Loucy (cell line): ENCODE results near the gene NFASC.
A peak's percentile ranks its signal among the peaks of the same experiment; 100 is the strongest.

Source experiments
- H2AFZ ChIP-seq: fragments of 200-600 bp; sonication (generic); 2 replicates; pipeline ENCODE4 v1.6.0; 2016; ENCODE audit warnings: antibody characterized with exemption, mild to moderate bottlenecking, low read length, moderate library complexity
- H3F3A ChIP-seq: fragments of 200-600 bp; 2 replicates; pipeline ENCODE4 v1.6.0; 2016; ENCODE audit warnings: antibody characterized with exemption, low read depth, mild to moderate bottlenecking
- H3K27me3 ChIP-seq: fragments of 200-600 bp; sonication (generic); 2 replicates; pipeline ENCODE4 v1.6.1; 2014; ENCODE audit warnings: low read length, mild to moderate bottlenecking; ENCODE audit not compliant: insufficient read depth, poor library complexity, severe bottlenecking
- H3K36me3 ChIP-seq: fragments of 200-600 bp; sonication (generic); 2 replicates; pipeline ENCODE4 v1.6.1; 2016; ENCODE audit warnings: low read length; ENCODE audit not compliant: insufficient read depth
- H3K4me1 ChIP-seq: fragments of 200-600 bp; sonication (generic); 2 replicates; pipeline ENCODE4 v1.5.1; 2014; ENCODE audit warnings: low read length, mild to moderate bottlenecking; ENCODE audit not compliant: insufficient read depth, poor library complexity, severe bottlenecking
- H3K4me2 ChIP-seq: fragments of 200-600 bp; sonication (generic); 2 replicates; pipeline ENCODE4 v1.6.0; 2014; ENCODE audit warnings: antibody characterized with exemption, low read length, low read depth, mild to moderate bottlenecking; ENCODE audit not compliant: poor library complexity, severe bottlenecking
- H3K4me3 ChIP-seq: fragments of 200-600 bp; sonication (generic); 2 replicates; pipeline ENCODE4 v1.5.1; 2014; ENCODE audit warnings: low read length, mild to moderate bottlenecking, mixed read lengths; ENCODE audit not compliant: poor library complexity, severe bottlenecking
- H3K79me2 ChIP-seq: fragments of 200-600 bp; sonication (generic); 2 replicates; pipeline ENCODE4 v1.6.1; 2014; ENCODE audit warnings: low read length; ENCODE audit not compliant: insufficient read depth
- H3K9ac ChIP-seq: fragments of 200-600 bp; sonication (generic); 2 replicates; pipeline ENCODE4 v1.6.0; 2014; ENCODE audit warnings: mild to moderate bottlenecking, low read depth, low read length, moderate library complexity; ENCODE audit not compliant: poor library complexity, severe bottlenecking
- H3K9me2 ChIP-seq: fragments of 200-600 bp; sonication (generic); replicated peaks from 2 replicates; pipeline ENCODE4 v1.6.1; 2016; ENCODE audit warnings: low read depth, low read length, mixed read lengths
- H3K9me3 ChIP-seq: fragments of 200-600 bp; sonication (generic); 2 replicates; pipeline ENCODE4 v1.6.1; 2014; ENCODE audit warnings: mild to moderate bottlenecking, antibody characterized with exemption, low read length, low read depth; ENCODE audit not compliant: insufficient read depth
- H4K20me1 ChIP-seq: fragments of 200-600 bp; sonication (generic); 2 replicates; pipeline ENCODE4 v1.6.0; 2014; ENCODE audit warnings: antibody characterized with exemption, low read length, mild to moderate bottlenecking; ENCODE audit not compliant: insufficient read depth, poor library complexity, severe bottlenecking
- CTCF ChIP-seq: fragments of 200-600 bp; sonication (generic); conservative IDR thresholded peaks from 2 replicates; pipeline ENCODE4 v1.5.1; 2014; ENCODE audit warnings: mild to moderate bottlenecking, antibody characterized with exemption, low read length
- EZH2phosphoT487 ChIP-seq: fragments of 200-600 bp; IDR thresholded peaks from 2 replicates; pipeline ENCODE4 v1.6.1; 2018; ENCODE audit warnings: antibody characterized with exemption, mild to moderate bottlenecking, moderate library complexity, borderline replicate concordance

Gene NFASC

GRCh38 chr1:204984499-204984898 lies 113.8 kb downstream of the NFASC start:
- no peaks in the 10 kb centered on the region; the same call in 1 of the 2 replicates for H3F3A ChIP-seq
- H3K4me1 ChIP-seq = peaks cover 68% of the 10 kb centered on the region
- no peaks in the 10 kb centered on the region for H3K36me3 ChIP-seq
- H3K9me3 ChIP-seq = no peaks in the 10 kb centered on the region
- H3K9ac ChIP-seq = peak overlapping the region; percentile 38
- H4K20me1 ChIP-seq = no peaks in the 10 kb centered on the region
- H3K27me3 ChIP-seq = no peaks in the 10 kb centered on the region
- peaks cover 15% of the 10 kb centered on the region for H3K79me2 ChIP-seq
- TF ChIP-seq EZH2phosphoT487 (no peak), CTCF (no peak)
- no peak overlapping the region for H2AFZ ChIP-seq
- peak overlapping the region; percentile 25 for H3K4me2 ChIP-seq
- H3K9me2 ChIP-seq = no peaks in the 10 kb centered on the region
- no peak overlapping the region for H3K4me3 ChIP-seq

- Histone ChIP-seq H3K4me1 (peaks cover 67% of the 10 kb centered on the region), H3K4me2 (no peak overlapping the region), H4K20me1 (no peaks in the 10 kb centered on the region), H3F3A (no peaks in the 10 kb centered on the region), H3K79me2 (peaks cover 15% of the 10 kb centered on the region), H3K4me3 (no peak overlapping the region), H3K36me3 (no peaks in the 10 kb centered on the region), H3K9ac (no peak overlapping the region), H3K27me3 (no peaks in the 10 kb centered on the region), H2AFZ (no peak overlapping the region), H3K9me3 (no peaks in the 10 kb centered on the region), H3K9me2 (no peaks in the 10 kb centered on the region)
- no peak for TF ChIP-seq CTCF
- no peak for TF ChIP-seq EZH2phosphoT487
These were observed 115.5 kb downstream of the NFASC start for GRCh38 chr1:204986181-204986580.

GRCh38 chr1:204987689-204988088 lies 117.0 kb downstream of the NFASC start:
- Histone ChIP-seq H3K9ac (no peak overlapping the region), H3K36me3 (no peaks in the 10 kb centered on the region), H3K9me3 (no peaks in the 10 kb centered on the region), H3K9me2 (no peaks in the 10 kb centered on the region), H3F3A (no peaks in the 10 kb centered on the region), H4K20me1 (no peaks in the 10 kb centered on the region), H3K27me3 (no peaks in the 10 kb centered on the region), H3K79me2 (peaks cover 2% of the 10 kb centered on the region; the same call in 1 of the 2 replicates), H3K4me2 (no peak overlapping the region), H3K4me3 (no peak overlapping the region), H2AFZ (no peak overlapping the region), H3K4me1 (peaks cover 67% of the 10 kb centered on the region)
- TF ChIP-seq EZH2phosphoT487 (no peak), CTCF (no peak)
